Ishikawa (cell line): Measurements from ENCODE around the gene SLC9A9.

Experiments used
- CEBPB ChIP-seq: IDR thresholded peaks from 2 replicates; pipeline ENCODE4 v1.6.1; 2012
- CREB1 ChIP-seq: IDR thresholded peaks from 2 replicates; pipeline ENCODE4 v1.6.1; 2012; ENCODE audit warnings: low read depth
- EGR1 ChIP-seq: IDR thresholded peaks from 2 replicates; pipeline ENCODE4 v1.6.1; 2012
- EP300 ChIP-seq: IDR thresholded peaks from 2 replicates; pipeline ENCODE4 v1.6.1; 2012; ENCODE audit warnings: borderline replicate concordance
- FOXM1 ChIP-seq: IDR thresholded peaks from 2 replicates; pipeline ENCODE4 v1.6.1; 2012; ENCODE audit warnings: low read depth, borderline replicate concordance
- MAX ChIP-seq: IDR thresholded peaks from 2 replicates; pipeline ENCODE4 v1.6.1; 2012
- NFIC ChIP-seq: IDR thresholded peaks from 2 replicates; pipeline ENCODE4 v1.6.1; 2012
- RAD21 ChIP-seq: IDR thresholded peaks from 2 replicates; pipeline ENCODE4 v1.6.1; 2012; ENCODE audit warnings: low read depth
- REST ChIP-seq: IDR thresholded peaks from 2 replicates; pipeline ENCODE4 v1.6.1; 2012; ENCODE audit warnings: low read depth, mild to moderate bottlenecking
- TAF1 ChIP-seq: IDR thresholded peaks from 2 replicates; pipeline ENCODE4 v1.6.1; 2012; ENCODE audit warnings: low read depth, mild to moderate bottlenecking
- TCF12 ChIP-seq: IDR thresholded peaks from 2 replicates; pipeline ENCODE4 v1.6.1; 2012; ENCODE audit warnings: low read depth
- TEAD4 ChIP-seq: IDR thresholded peaks from 2 replicates; pipeline ENCODE4 v1.6.1; 2012
- USF1 ChIP-seq: IDR thresholded peaks from 2 replicates; pipeline ENCODE4 v1.6.1; 2012
- YY1 ChIP-seq: IDR thresholded peaks from 2 replicates; pipeline ENCODE4 v1.6.1; 2012; ENCODE audit warnings: low read depth
- ZBTB7A ChIP-seq: IDR thresholded peaks from 2 replicates; pipeline ENCODE4 v1.6.1; 2012; ENCODE audit warnings: low read depth

Gene SLC9A9

GRCh38 chr3:143840636-143841035 is 7.6 kb downstream of the SLC9A9 start:
- TF ChIP-seq EGR1 (no peak), EP300 (no peak), REST (no peak), YY1 (no peak), CREB1 (no peak), TAF1 (no peak), NFIC (no peak), CEBPB (no peak), ZBTB7A (no peak), USF1 (no peak), TCF12 (no peak)

DNA sequence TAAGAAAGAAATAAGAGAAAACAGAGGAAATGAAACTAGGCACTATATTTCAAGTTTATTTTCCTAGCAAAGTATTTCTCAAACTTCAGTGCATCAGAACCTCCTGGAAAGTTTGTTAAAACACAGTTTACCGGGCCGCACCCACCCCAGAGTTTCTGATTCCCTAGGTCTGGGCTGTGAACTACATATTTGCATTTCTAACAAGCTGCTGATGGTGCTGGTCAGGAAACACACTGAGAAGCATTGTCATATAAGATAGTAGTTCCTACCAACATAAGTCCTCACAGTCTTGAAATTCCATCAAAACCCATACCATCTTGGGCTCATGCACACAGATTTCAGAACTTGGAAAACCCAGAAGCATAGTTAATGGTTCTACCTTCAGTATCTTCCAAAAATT is 8.3 kb downstream of the SLC9A9 start:
- TF ChIP-seq FOXM1 (no peak), YY1 (no peak), TCF12 (no peak), CEBPB (no peak), NFIC (no peak), REST (no peak), EP300 (no peak), USF1 (no peak), TAF1 (no peak), TEAD4 (no peak), EGR1 (no peak), CREB1 (no peak)

DNA sequence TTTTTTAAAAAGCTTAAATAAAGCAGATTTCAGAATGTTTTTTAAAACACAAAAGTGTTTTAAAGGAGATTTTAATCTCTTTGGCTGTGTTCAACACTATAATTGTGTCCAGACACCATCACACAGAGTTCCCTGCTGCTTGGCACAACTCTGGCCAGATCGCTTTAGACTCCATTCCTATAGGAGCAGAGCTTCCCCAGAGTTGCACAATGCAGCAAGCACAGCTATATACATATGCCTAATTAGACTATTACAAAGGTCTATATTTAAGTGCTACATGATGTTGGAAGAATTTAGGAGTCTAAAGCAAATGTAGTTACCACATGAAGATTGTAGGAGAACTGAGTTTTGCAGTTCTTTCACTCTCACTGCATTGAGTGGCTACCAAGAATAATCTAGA is 11.2 kb downstream of the SLC9A9 start:
- TF ChIP-seq EGR1 (no peak), NFIC (no peak), USF1 (no peak), EP300 (no peak), ZBTB7A (no peak), TEAD4 (no peak), MAX (no peak), CREB1 (no peak), TCF12 (no peak), TAF1 (no peak), FOXM1 (no peak), CEBPB (no peak), YY1 (no peak), REST (no peak), RAD21 (no peak)

- TF ChIP-seq RAD21 = no peak
These were observed 13.0 kb downstream of the SLC9A9 start for GRCh38 chr3:143835312-143835711.

GRCh38 chr3:143832433-143832832 is 15.8 kb downstream of the SLC9A9 start:
- no peak for TF ChIP-seq CREB1
- no peak for TF ChIP-seq TEAD4
- no peak for TF ChIP-seq RAD21
- no peak for TF ChIP-seq FOXM1
- TF ChIP-seq TAF1 = no peak
- TF ChIP-seq ZBTB7A = no peak
- no peak for TF ChIP-seq MAX
- TF ChIP-seq EGR1 = no peak
- no peak for TF ChIP-seq EP300
- TF ChIP-seq YY1 = no peak
- no peak for TF ChIP-seq TCF12
- TF ChIP-seq CEBPB = no peak
- no peak for TF ChIP-seq NFIC
- no peak for TF ChIP-seq REST
